ENCODE data around the gene PSMG4. TPM values are rescaled to one million over a fixed set of nuclear protein-coding genes. Genes with fewer than 3 reads are reported as not detected.
A peak's percentile ranks its signal among the peaks of the same experiment; 100 is the strongest.
"Not testable (repeated sequence)": the region's sequence is repeated elsewhere in the genome, so short reads cannot be mapped to it uniquely, and the experiment has no call there.

PSMG4 gene
- total RNA-seq, 1 experiment from 2014 or later: 40.0 TPM

DNA sequence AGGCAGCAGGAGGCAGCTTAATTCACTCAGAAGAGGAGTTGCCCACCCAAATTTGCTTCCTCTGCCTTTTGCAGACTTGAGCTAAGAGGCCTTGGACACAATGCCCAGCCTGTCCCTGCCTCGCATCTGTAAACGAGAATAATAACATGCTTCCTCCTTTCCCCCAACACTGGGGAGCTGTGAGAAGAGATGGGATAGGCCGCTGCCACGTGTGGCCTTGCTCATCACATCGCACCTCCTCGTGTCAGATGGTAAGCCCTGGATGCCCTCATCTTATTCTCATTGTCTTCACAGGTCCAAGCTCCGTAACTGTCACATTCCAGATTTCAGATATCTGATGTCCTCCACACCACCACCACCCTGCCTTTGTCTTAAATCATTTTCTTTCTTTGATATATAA lies 18.2 kb upstream of the PSMG4 start:
- H3K27ac Mint-ChIP-seq (ENCODE audit: low read depth, unreplicated experiment): no peak overlapping the region
- ChIA-PET CTCF (no interaction called here), POLR2A (interaction anchor here (0.7 to 0.9 kb wide), 2 partner anchors 10 to 11 kb away, joined by 3 read pairs; no protein-coding TSS in a partner anchor)
- peaks cover 7% of the 10 kb centered on the region for H3K9me3 Mint-ChIP-seq (ENCODE audit: unreplicated experiment)
- intact Hi-C loops (cut with micrococcal nuclease): no loop called here
- DNase-seq (ENCODE audit: unreplicated experiment): no peak
- no peak overlapping the region for H3K4me3 Mint-ChIP-seq (ENCODE audit: unreplicated experiment)
- TF ChIP-seq, protein P1, sequence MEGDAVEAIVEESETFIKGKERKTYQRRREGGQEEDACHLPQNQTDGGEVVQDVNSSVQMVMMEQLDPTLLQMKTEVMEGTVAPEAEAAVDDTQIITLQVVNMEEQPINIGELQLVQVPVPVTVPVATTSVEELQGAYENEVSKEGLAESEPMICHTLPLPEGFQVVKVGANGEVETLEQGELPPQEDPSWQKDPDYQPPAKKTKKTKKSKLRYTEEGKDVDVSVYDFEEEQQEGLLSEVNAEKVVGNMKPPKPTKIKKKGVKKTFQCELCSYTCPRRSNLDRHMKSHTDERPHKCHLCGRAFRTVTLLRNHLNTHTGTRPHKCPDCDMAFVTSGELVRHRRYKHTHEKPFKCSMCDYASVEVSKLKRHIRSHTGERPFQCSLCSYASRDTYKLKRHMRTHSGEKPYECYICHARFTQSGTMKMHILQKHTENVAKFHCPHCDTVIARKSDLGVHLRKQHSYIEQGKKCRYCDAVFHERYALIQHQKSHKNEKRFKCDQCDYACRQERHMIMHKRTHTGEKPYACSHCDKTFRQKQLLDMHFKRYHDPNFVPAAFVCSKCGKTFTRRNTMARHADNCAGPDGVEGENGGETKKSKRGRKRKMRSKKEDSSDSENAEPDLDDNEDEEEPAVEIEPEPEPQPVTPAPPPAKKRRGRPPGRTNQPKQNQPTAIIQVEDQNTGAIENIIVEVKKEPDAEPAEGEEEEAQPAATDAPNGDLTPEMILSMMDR (IDR thresholded peaks at IDR 0.05; ENCODE audit: unreplicated experiment): no peak
- no peaks in the 10 kb centered on the region for H3K36me3 Mint-ChIP-seq (ENCODE audit: insufficient read depth, unreplicated experiment)
- no TSS peak for BruUV-seq (replicated peaks)
- H3K27me3 Mint-ChIP-seq (ENCODE audit: insufficient read depth, unreplicated experiment): no peaks in the 10 kb centered on the region
- peaks cover 7% of the 10 kb centered on the region for H3K4me1 Mint-ChIP-seq (ENCODE audit: insufficient read depth, unreplicated experiment)

DNA sequence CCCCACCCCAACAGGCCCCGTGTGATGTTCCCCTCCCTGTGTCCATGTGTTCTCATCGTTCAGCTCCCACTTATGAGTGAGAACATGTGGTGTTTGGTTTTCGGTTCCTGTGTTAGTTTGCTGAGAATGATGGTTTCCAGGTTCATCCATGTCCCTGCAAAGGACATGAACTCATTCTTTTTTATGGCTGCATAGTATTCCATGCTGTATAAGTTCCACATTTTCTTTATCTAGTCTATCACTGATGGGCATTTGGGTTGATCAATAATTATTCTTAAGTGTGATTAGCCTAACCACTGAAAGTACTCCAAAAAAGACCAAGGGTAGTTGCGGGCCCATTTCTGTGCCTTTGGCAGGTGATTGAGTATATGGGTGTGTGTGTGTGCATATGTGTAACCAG lies 17.0 kb upstream of the PSMG4 start:
- H3K4me1 Mint-ChIP-seq (ENCODE audit: insufficient read depth, unreplicated experiment); BruUV-seq (replicated peaks); intact Hi-C loops (cut with micrococcal nuclease); H3K36me3 Mint-ChIP-seq (ENCODE audit: insufficient read depth, unreplicated experiment); H3K4me3 Mint-ChIP-seq (ENCODE audit: unreplicated experiment); H3K9me3 Mint-ChIP-seq (ENCODE audit: unreplicated experiment); POLR2A ChIA-PET; DNase-seq (ENCODE audit: unreplicated experiment); H3K27me3 Mint-ChIP-seq (ENCODE audit: insufficient read depth, unreplicated experiment); H3K27ac Mint-ChIP-seq (ENCODE audit: low read depth, unreplicated experiment): not testable (repeated sequence)
- CTCF ChIA-PET: interaction anchor here (0.7 kb wide), 1 partner anchor 241 kb away, joined by 6 read pairs; no protein-coding TSS in a partner anchor

DNA sequence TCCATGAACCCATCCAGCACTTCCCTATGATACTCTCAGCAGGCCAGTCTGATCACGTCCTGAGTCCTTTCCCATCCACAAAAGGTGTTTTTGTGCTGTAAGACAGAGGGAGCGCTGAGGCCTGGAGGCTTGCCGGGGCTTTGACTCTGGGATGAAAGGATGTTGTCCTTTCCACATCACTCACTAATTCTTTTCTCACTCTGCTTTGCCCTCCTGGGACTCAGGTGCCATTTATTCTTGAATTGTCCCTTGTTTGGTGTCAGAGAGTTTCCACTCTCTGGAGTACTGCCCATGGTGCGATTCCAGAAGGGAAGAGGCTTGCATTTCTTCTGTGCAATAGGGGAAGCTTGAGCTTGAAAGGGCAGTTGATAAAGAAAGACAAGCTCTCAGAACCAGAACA lies 16.0 kb upstream of the PSMG4 start:
- peaks cover 7% of the 10 kb centered on the region for H3K4me1 Mint-ChIP-seq (ENCODE audit: insufficient read depth, unreplicated experiment)
- no peaks in the 10 kb centered on the region for H3K36me3 Mint-ChIP-seq (ENCODE audit: insufficient read depth, unreplicated experiment)
- no TSS peak for BruUV-seq (replicated peaks)
- H3K4me3 Mint-ChIP-seq (ENCODE audit: unreplicated experiment): no peak overlapping the region
- H3K27me3 Mint-ChIP-seq (ENCODE audit: insufficient read depth, unreplicated experiment): no peaks in the 10 kb centered on the region
- H3K9me3 Mint-ChIP-seq (ENCODE audit: unreplicated experiment): peaks cover 7% of the 10 kb centered on the region
- intact Hi-C loops (cut with micrococcal nuclease): no loop called here
- no peak for DNase-seq (ENCODE audit: unreplicated experiment)
- ChIA-PET POLR2A (interaction anchor here (0.6 kb wide), 1 partner anchor 17 kb away, joined by 3 read pairs; no protein-coding TSS in a partner anchor), CTCF (interaction anchor here (0.6 kb wide), 1 partner anchor 539 kb away, joined by 3 read pairs; no protein-coding TSS in a partner anchor)
- H3K27ac Mint-ChIP-seq (ENCODE audit: low read depth, unreplicated experiment): no peak overlapping the region
- TF ChIP-seq, protein P1 (IDR thresholded peaks at IDR 0.05; ENCODE audit: unreplicated experiment): no peak

DNA sequence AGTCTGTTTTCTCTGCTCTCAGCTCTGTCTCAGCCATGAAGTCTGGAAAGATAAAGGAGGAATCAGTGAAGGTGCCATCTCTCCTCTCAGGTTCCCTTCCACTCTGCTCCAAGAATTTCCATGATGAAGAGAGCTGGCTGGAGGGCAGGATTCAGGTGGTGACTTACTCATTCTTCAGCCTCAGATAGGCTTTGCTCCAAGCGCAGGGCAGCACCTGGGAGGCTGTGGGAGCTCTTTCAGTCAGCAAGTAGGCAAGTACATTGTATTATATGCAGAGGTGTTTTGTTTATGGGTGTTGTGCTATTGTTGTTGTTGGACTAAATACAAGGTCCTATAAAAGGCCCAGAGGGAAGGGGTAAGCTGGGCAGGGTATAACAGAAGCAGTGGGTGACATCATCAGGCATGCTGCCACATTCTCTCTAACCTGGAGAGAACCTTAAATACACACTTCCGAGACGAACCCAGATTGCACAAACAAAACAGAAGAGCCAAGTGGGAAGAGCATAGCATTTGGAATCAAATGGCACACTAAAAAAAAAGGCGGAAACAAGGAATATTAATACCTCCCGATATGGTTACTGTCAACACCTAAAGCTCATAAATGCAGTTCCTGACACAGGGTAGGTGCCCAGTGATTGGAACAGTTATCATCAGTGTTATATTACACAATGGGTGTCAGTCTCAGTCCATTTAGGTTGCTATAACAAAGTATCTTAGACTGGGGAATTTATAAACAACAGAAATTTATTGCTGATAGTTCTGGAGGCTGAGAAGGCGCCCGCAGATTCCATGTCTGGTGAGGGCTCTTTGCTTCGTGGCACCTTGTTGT lies 14.5 kb upstream of the PSMG4 start:
- H3K9me3 Mint-ChIP-seq (ENCODE audit: unreplicated experiment): peaks cover 7% of the 10 kb centered on the region
- H3K27me3 Mint-ChIP-seq (ENCODE audit: insufficient read depth, unreplicated experiment): no peaks in the 10 kb centered on the region
- BruUV-seq (replicated peaks): no TSS peak
- intact Hi-C loops (cut with micrococcal nuclease): no loop called here
- ChIA-PET POLR2A (interaction anchor here (1.8 kb wide), 1 partner anchor 48 kb away, joined by 3 read pairs; no protein-coding TSS in a partner anchor), CTCF (interaction anchor here (1.0 kb wide), 2 partner anchors 8 to 25 kb away, joined by 4 read pairs; no protein-coding TSS in a partner anchor)
- H3K4me3 Mint-ChIP-seq (ENCODE audit: unreplicated experiment): no peak overlapping the region
- H3K27ac Mint-ChIP-seq (ENCODE audit: low read depth, unreplicated experiment): no peak overlapping the region
- TF ChIP-seq, protein P1 (IDR thresholded peaks at IDR 0.05; ENCODE audit: unreplicated experiment): no peak
- peaks cover 8% of the 10 kb centered on the region for H3K4me1 Mint-ChIP-seq (ENCODE audit: insufficient read depth, unreplicated experiment)
- H3K36me3 Mint-ChIP-seq (ENCODE audit: insufficient read depth, unreplicated experiment): no peaks in the 10 kb centered on the region
- DNase-seq (ENCODE audit: unreplicated experiment): peak; percentile 50

DNA sequence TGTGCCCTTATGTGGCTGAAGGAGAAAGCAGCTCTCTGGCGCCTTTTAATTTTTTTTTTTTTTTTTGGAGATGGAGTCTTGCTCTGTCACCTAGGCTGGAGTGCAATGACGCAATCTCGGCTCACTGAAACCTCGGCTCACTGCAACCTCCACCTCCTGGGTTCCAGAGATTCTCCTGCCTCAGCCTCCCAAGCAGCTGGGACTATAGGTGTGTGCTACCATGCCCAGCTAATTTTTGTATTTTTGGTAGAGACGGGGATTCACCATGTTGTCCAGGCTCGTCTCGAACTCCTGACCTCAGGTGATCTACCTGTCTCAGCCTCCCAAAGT lies 13.9 kb upstream of the PSMG4 start:
- H3K36me3 Mint-ChIP-seq (ENCODE audit: insufficient read depth, unreplicated experiment); H3K9me3 Mint-ChIP-seq (ENCODE audit: unreplicated experiment); H3K27me3 Mint-ChIP-seq (ENCODE audit: insufficient read depth, unreplicated experiment); intact Hi-C loops (cut with micrococcal nuclease); DNase-seq (ENCODE audit: unreplicated experiment); H3K27ac Mint-ChIP-seq (ENCODE audit: low read depth, unreplicated experiment); H3K4me3 Mint-ChIP-seq (ENCODE audit: unreplicated experiment); BruUV-seq (replicated peaks): not testable (repeated sequence)
- peaks cover 13% of the 10 kb centered on the region for H3K4me1 Mint-ChIP-seq (ENCODE audit: insufficient read depth, unreplicated experiment)
- CTCF ChIA-PET: interaction anchor here (1.0 kb wide), 1 partner anchor 25 kb away, joined by 4 read pairs; no protein-coding TSS in a partner anchor
- POLR2A ChIA-PET: interaction anchor here (0.7 to 1.8 kb wide), 2 partner anchors 49 to 60 kb away, joined by 3 to 4 read pairs; no protein-coding TSS in a partner anchor
